ENCODE data around the gene NPEPL1. TPM values are rescaled to one million over a fixed set of nuclear protein-coding genes. Genes with fewer than 3 reads are reported as not detected.

The NPEPL1 gene
- total RNA-seq, 6 donors from 2014 or later: 19.4 to 198 (median 50.9) TPM

GRCh38 chr20:58677808-58678207, 14.8 kb upstream of the NPEPL1 start:
- Histone ChIP-seq H3K27me3 (no peaks in the 10 kb centered on the region), H3K36me3 (peaks cover 5 to 76% (median 43%) of the 10 kb centered on the region in 4 donors), H3K27ac (no peak overlapping the region), H3K4me3 (no peak overlapping the region), H3K9me3 (no peaks in the 10 kb centered on the region), H3K4me1 (no peaks in the 10 kb centered on the region)
- no peak for ATAC-seq (ENCODE audit: low FRiP score in 2 of 2)
- DNase-seq: no peak
- 86 to 92% methylated on average over 5 of the region's 5 CpGs for WGBS, 2 donors
- TF ChIP-seq POLR2A (IDR thresholded peaks at IDR 0.05): no peak

- no peak for TF ChIP-seq POLR2A (IDR thresholded peaks at IDR 0.05)
- no peak for TF ChIP-seq POLR2AphosphoS5 (IDR thresholded peaks at IDR 0.05)
- no peak for TF ChIP-seq CTCF (IDR thresholded peaks at IDR 0.05)
- TF ChIP-seq EP300 (IDR thresholded peaks at IDR 0.05): no peak
- Histone ChIP-seq H3K4me3 (no peak overlapping the region), H3K27ac (no peak overlapping the region), H3K36me3 (peaks cover 5 to 66% (median 38%) of the 10 kb centered on the region in 4 donors), H3K27me3 (no peaks in the 10 kb centered on the region), H3K4me1 (no peaks in the 10 kb centered on the region), H3K9me3 (no peaks in the 10 kb centered on the region)
- ATAC-seq (ENCODE audit: low FRiP score in 2 of 2) (peak in 1 of 2 donors; percentile 40), DNase-seq (no peak)
- WGBS, 2 donors: 82 to 96% methylated on average over 8 of the region's 8 CpGs
Measured at GRCh38 chr20:58678806-58679205, 13.8 kb upstream of the NPEPL1 start.

GRCh38 chr20:58682656-58683531, 9.7 kb upstream of the NPEPL1 start:
- H3K4me3 ChIP-seq: no peak overlapping the region
- peaks cover 0 to 26% (median 12%) of the 10 kb centered on the region in 4 donors for H3K36me3 ChIP-seq
- H3K27me3 ChIP-seq: no peaks in the 10 kb centered on the region
- H3K9me3 ChIP-seq: no peaks in the 10 kb centered on the region
- H3K4me1 ChIP-seq: no peaks in the 10 kb centered on the region
- TF ChIP-seq POLR2A (IDR thresholded peaks at IDR 0.05) (no peak), CTCF (IDR thresholded peaks at IDR 0.05) (no peak), EP300 (IDR thresholded peaks at IDR 0.05) (no peak), POLR2AphosphoS5 (IDR thresholded peaks at IDR 0.05) (no peak)
- ATAC-seq (ENCODE audit: low FRiP score in 2 of 2): no peak
- DNase-seq: no peak
- no peak overlapping the region for H3K27ac ChIP-seq
- WGBS, 2 donors: 92 to 94% methylated on average over 11 of the region's 11 CpGs

GRCh38 chr20:58684291-58684690, 8.3 kb upstream of the NPEPL1 start:
- Histone ChIP-seq H3K27ac (no peak overlapping the region), H3K36me3 (peaks cover 0 to 16% (median 7%) of the 10 kb centered on the region in 4 donors), H3K4me1 (peaks cover 0 to 3% (median 0%) of the 10 kb centered on the region in 4 donors), H3K27me3 (no peaks in the 10 kb centered on the region), H3K9me3 (no peaks in the 10 kb centered on the region), H3K4me3 (no peak overlapping the region)
- 75 to 89% methylated on average over 2 of the region's 2 CpGs for WGBS, 2 donors
- ATAC-seq (ENCODE audit: low FRiP score in 2 of 2) (no peak), DNase-seq (no peak)
- TF ChIP-seq CTCF (IDR thresholded peaks at IDR 0.05) (no peak), POLR2AphosphoS5 (IDR thresholded peaks at IDR 0.05) (no peak), POLR2A (IDR thresholded peaks at IDR 0.05) (no peak), EP300 (IDR thresholded peaks at IDR 0.05) (no peak)

GRCh38 chr20:58685988-58686387, 6.6 kb upstream of the NPEPL1 start:
- WGBS, 2 donors: 92 to 96% methylated on average over 5 of the region's 5 CpGs
- no peak for TF ChIP-seq CTCF (IDR thresholded peaks at IDR 0.05)
- no peak for TF ChIP-seq EP300 (IDR thresholded peaks at IDR 0.05)
- TF ChIP-seq POLR2A (IDR thresholded peaks at IDR 0.05): no peak
- no peak for TF ChIP-seq POLR2AphosphoS5 (IDR thresholded peaks at IDR 0.05)
- no peak for DNase-seq

More at GRCh38 chr20:58685988-58686387, 6.6 kb upstream of the NPEPL1 start:
- Histone ChIP-seq H3K36me3 (peaks cover 0 to 1% (median under 1%) of the 10 kb centered on the region in 4 donors), H3K9me3 (no peaks in the 10 kb centered on the region), H3K27me3 (no peaks in the 10 kb centered on the region), H3K27ac (no peak overlapping the region), H3K4me3 (no peak overlapping the region), H3K4me1 (peaks cover 5 to 15% (median 7%) of the 10 kb centered on the region in 4 donors)
- ATAC-seq (ENCODE audit: low FRiP score in 2 of 2): no peak
